ENCODE measurements around the gene INS. TPM values are rescaled to one million over a fixed set of nuclear protein-coding genes. Genes with fewer than 3 reads are reported as not detected.

The INS gene
- total RNA-seq, 1 donor from 2014 or later, result not detected

- peaks cover 4% of the 10 kb centered on the region for H4K20me1 ChIP-seq (ENCODE audit: insufficient read depth, low read length)
- no peak for DNase-seq (ENCODE audit: low read depth)
- no peaks in the 10 kb centered on the region for H3K79me2 ChIP-seq (ENCODE audit: insufficient read depth, low read length)
- Mint-ChIP-seq H3K4me3 (ENCODE audit: unreplicated experiment) (no peak overlapping the region), H3K4me1 (ENCODE audit: low read depth, unreplicated experiment) (peaks cover 10% of the 10 kb centered on the region), H3K27ac (ENCODE audit: unreplicated experiment) (no peak overlapping the region), H3K9me3 (ENCODE audit: unreplicated experiment) (peaks cover 5% of the 10 kb centered on the region), H3K36me3 (ENCODE audit: low read depth, unreplicated experiment) (no peaks in the 10 kb centered on the region), H3K27me3 (ENCODE audit: low read depth, unreplicated experiment) (peaks cover 19% of the 10 kb centered on the region)
- H3K4me1 ChIP-seq (ENCODE audit: insufficient read depth, low read length), result peaks cover 17% of the 10 kb centered on the region
- peaks cover 7% of the 10 kb centered on the region for H3K9me3 ChIP-seq (ENCODE audit: insufficient read depth, low read depth, low read length)
- TF ChIP-seq CTCF (IDR thresholded peaks at IDR 0.05; ENCODE audit: insufficient read depth, low read depth, low read length) (no peak), EZH2 (IDR thresholded peaks at IDR 0.05; ENCODE audit: insufficient read depth, low read length) (no peak)
- H3K4me3 ChIP-seq (ENCODE audit: insufficient read depth, low read depth, low read length), result no peak overlapping the region
- FAIRE-seq, result no peak
- no peaks in the 10 kb centered on the region for H3K27me3 ChIP-seq (ENCODE audit: insufficient read depth, low read length)
- no peak overlapping the region for H3K9ac ChIP-seq (ENCODE audit: low read length)
- H3K27ac ChIP-seq (ENCODE audit: low read depth, low read length), result no peak overlapping the region
- H3K36me3 ChIP-seq (ENCODE audit: insufficient read depth, low read length), result no peaks in the 10 kb centered on the region
- no peak overlapping the region for H3K4me2 ChIP-seq (ENCODE audit: low read length)
- no peak overlapping the region for H2AFZ ChIP-seq (ENCODE audit: low read depth, low read length)
Observed at GRCh38 chr11:2182692-2183474, 21.9 kb upstream of the INS start.

GRCh38 chr11:2182075-2182474 lies 21.1 kb upstream of the INS start:
- TF ChIP-seq EZH2 (IDR thresholded peaks at IDR 0.05; ENCODE audit: insufficient read depth, low read length) (no peak), CTCF (IDR thresholded peaks at IDR 0.05; ENCODE audit: insufficient read depth, low read depth, low read length) (no peak)
- Histone ChIP-seq H3K36me3 (ENCODE audit: insufficient read depth, low read length) (no peaks in the 10 kb centered on the region), H3K9ac (ENCODE audit: low read length) (no peak overlapping the region), H3K79me2 (ENCODE audit: insufficient read depth, low read length) (no peaks in the 10 kb centered on the region), H3K4me3 (ENCODE audit: insufficient read depth, low read depth, low read length) (no peak overlapping the region), H3K27me3 (ENCODE audit: insufficient read depth, low read length) (no peaks in the 10 kb centered on the region), H3K9me3 (ENCODE audit: insufficient read depth, low read depth, low read length) (no peaks in the 10 kb centered on the region), H3K4me1 (ENCODE audit: insufficient read depth, low read length) (peaks cover 19% of the 10 kb centered on the region), H4K20me1 (ENCODE audit: insufficient read depth, low read length) (peaks cover under 1% of the 10 kb centered on the region), H3K27ac (ENCODE audit: low read depth, low read length) (no peak overlapping the region), H2AFZ (ENCODE audit: low read depth, low read length) (no peak overlapping the region), H3K4me2 (ENCODE audit: low read length) (no peak overlapping the region)
- H3K27me3 Mint-ChIP-seq (ENCODE audit: low read depth, unreplicated experiment), result peaks cover 19% of the 10 kb centered on the region
- FAIRE-seq (no peak), DNase-seq (ENCODE audit: low read depth) (no peak)
- no peak overlapping the region for H3K4me3 Mint-ChIP-seq (ENCODE audit: unreplicated experiment)
- H3K36me3 Mint-ChIP-seq (ENCODE audit: low read depth, unreplicated experiment), result no peaks in the 10 kb centered on the region
- H3K9me3 Mint-ChIP-seq (ENCODE audit: unreplicated experiment), result peaks cover 5% of the 10 kb centered on the region
- peaks cover 10% of the 10 kb centered on the region for H3K4me1 Mint-ChIP-seq (ENCODE audit: low read depth, unreplicated experiment)
- no peak overlapping the region for H3K27ac Mint-ChIP-seq (ENCODE audit: unreplicated experiment)

GRCh38 chr11:2180789-2181370 lies 19.9 kb upstream of the INS start:
- peaks cover 5% of the 10 kb centered on the region for H3K9me3 Mint-ChIP-seq (ENCODE audit: unreplicated experiment)
- H3K27ac Mint-ChIP-seq (ENCODE audit: unreplicated experiment), result no peak overlapping the region
- peak overlapping the region; percentile 15 for H3K4me2 ChIP-seq (ENCODE audit: low read length)
- H3K27me3 ChIP-seq (ENCODE audit: insufficient read depth, low read length), result no peaks in the 10 kb centered on the region
- H3K9ac ChIP-seq (ENCODE audit: low read length), result no peak overlapping the region
- no peak overlapping the region for H3K4me3 ChIP-seq (ENCODE audit: insufficient read depth, low read depth, low read length)
- no peaks in the 10 kb centered on the region for H3K36me3 Mint-ChIP-seq (ENCODE audit: low read depth, unreplicated experiment)
- peaks cover 10% of the 10 kb centered on the region for H3K4me1 Mint-ChIP-seq (ENCODE audit: low read depth, unreplicated experiment)
- H4K20me1 ChIP-seq (ENCODE audit: insufficient read depth, low read length), result no peaks in the 10 kb centered on the region
- TF ChIP-seq CTCF (IDR thresholded peaks at IDR 0.05; ENCODE audit: insufficient read depth, low read depth, low read length) (no peak), EZH2 (IDR thresholded peaks at IDR 0.05; ENCODE audit: insufficient read depth, low read length) (no peak)
- peaks cover 23% of the 10 kb centered on the region for H3K4me1 ChIP-seq (ENCODE audit: insufficient read depth, low read length)
- no peaks in the 10 kb centered on the region for H3K36me3 ChIP-seq (ENCODE audit: insufficient read depth, low read length)
- H3K9me3 ChIP-seq (ENCODE audit: insufficient read depth, low read depth, low read length), result no peaks in the 10 kb centered on the region
- H3K79me2 ChIP-seq (ENCODE audit: insufficient read depth, low read length), result no peaks in the 10 kb centered on the region
- H2AFZ ChIP-seq (ENCODE audit: low read depth, low read length), result no peak overlapping the region
- no peak for DNase-seq (ENCODE audit: low read depth)
- H3K4me3 Mint-ChIP-seq (ENCODE audit: unreplicated experiment), result no peak overlapping the region
- peaks cover 19% of the 10 kb centered on the region for H3K27me3 Mint-ChIP-seq (ENCODE audit: low read depth, unreplicated experiment)
- no peak for FAIRE-seq
- no peak overlapping the region for H3K27ac ChIP-seq (ENCODE audit: low read depth, low read length)
